HEK293T (cell line): ENCODE measurements around the gene ZNF136.

Experiments used
- BHLHE40 ChIP-seq: fragments of 450-650 bp; IDR thresholded peaks from 2 replicates; pipeline ENCODE4 v1.6.1; 2016; ENCODE audit warnings: mild to moderate bottlenecking, moderate library complexity, borderline replicate concordance
- FOXA1 ChIP-seq: fragments of 450-650 bp; IDR thresholded peaks from 2 replicates; pipeline ENCODE4 v1.6.1; 2016; ENCODE audit warnings: mild to moderate bottlenecking

DNA sequence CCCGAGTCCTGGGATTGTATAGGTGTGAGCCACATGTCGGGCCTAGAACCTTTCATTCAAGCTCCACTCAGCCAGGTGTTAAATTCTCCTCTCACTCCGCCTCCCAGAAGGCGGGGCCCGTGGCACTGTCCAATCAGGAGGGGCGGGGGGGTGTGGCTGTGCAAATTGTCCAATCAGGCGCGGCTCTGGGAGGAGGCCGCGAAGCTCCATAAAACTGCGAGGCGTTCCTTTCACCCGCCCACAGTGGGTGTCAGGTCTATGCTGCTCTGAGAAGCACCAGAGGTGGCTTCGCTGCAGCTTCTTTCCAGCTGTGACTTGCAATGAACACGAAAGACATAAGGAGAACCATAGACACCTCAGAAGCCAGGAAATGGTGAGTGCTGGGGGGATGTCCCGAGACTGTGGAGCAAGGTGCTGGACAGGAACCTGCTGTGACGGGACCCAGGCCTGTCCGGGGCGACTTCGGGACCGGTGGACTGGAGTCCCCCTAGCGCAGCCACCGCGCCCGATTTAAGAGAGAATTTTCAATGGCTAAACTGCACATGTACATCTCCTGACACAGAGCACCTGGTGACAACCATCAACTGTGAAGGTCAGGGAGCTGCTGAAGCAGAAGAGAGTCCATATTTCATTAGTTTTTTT lies 3.0 kb upstream of the ZNF136 start:
- no peak for TF ChIP-seq FOXA1
- TF ChIP-seq BHLHE40, result no peak
